HEK293 (cell line): Measurements from ENCODE around the gene HPD.
"Not testable (repeated sequence)": the region's sequence is repeated elsewhere in the genome, so short reads cannot be mapped to it uniquely, and the experiment has no call there.

Experiments
- CTCF ChIA-PET: fragments of 350-600 bp; formaldehyde crosslinking; extraction: SDS; loops from one replicate; lab custom pipeline; 2021; ENCODE audit warnings: antibody characterized with exemption; lab: Yijun Ruan, JAX
- POLR2A ChIA-PET: fragments of 300-600 bp; formaldehyde crosslinking; extraction: SDS; loops from one replicate; lab custom pipeline; 2020; ENCODE audit warnings: antibody characterized with exemption, inconsistent platforms; lab: Yijun Ruan, JAX
- H3K27ac ChIP-seq: fragments of 200-500 bp; sonication (Bioruptor generic); 2 replicates; pipeline ENCODE4 v1.5.1; 2014; ENCODE audit warnings: low read depth, low read length, control low read depth, inconsistent platforms; ENCODE audit errors: extremely low read depth
- H3K36me3 ChIP-seq, 2 experiments: fragments of 200-500 bp in 1 of 2; sonication (Bioruptor generic) in 1 of 2; 1 replicate in 1 of 2; 2 replicates in 1 of 2; pipeline ENCODE4 v1.5.1; 2014 to 2017; ENCODE audit warnings: inconsistent platforms in 2 of 2, low read length in 2 of 2; ENCODE audit not compliant: control insufficient read depth in 2 of 2, insufficient read depth in 1 of 2
- H3K4me1 ChIP-seq: fragments of 200-500 bp; sonication (Bioruptor generic); 2 replicates; pipeline ENCODE4 v1.5.1; 2014; ENCODE audit warnings: mild to moderate bottlenecking, low read length, inconsistent platforms; ENCODE audit not compliant: control insufficient read depth, insufficient read depth
- H3K4me3 ChIP-seq: 2 replicates; pipeline ENCODE4 v1.5.1; 2011; ENCODE audit warnings: low read depth, mild to moderate bottlenecking, control low read depth, low read length, moderate library complexity
- H3K9me3 ChIP-seq: fragments of 200-500 bp; sonication (Bioruptor generic); 2 replicates; pipeline ENCODE4 v1.5.1; 2014; ENCODE audit warnings: low read depth, low read length, inconsistent platforms; ENCODE audit not compliant: control insufficient read depth, insufficient read depth
- BCL11A ChIP-seq: fragments of 450-650 bp; formaldehyde crosslinking; IDR thresholded peaks from 2 replicates; pipeline ENCODE4 v1.5.1; 2016; ENCODE audit warnings: low read depth, missing biosample characterization, missing genetic modification characterization
- GLIS1 ChIP-seq: fragments of 450-650 bp; formaldehyde crosslinking; IDR thresholded peaks from 2 replicates; pipeline ENCODE4 v1.5.1; 2016; ENCODE audit warnings: missing biosample characterization, missing genetic modification characterization
- PATZ1 ChIP-seq: fragments of 450-650 bp; formaldehyde crosslinking; IDR thresholded peaks from 2 replicates; pipeline ENCODE4 v1.5.1; 2016; ENCODE audit warnings: missing biosample characterization, missing genetic modification characterization
- SP2 ChIP-seq: fragments of 450-650 bp; formaldehyde crosslinking; IDR thresholded peaks from 2 replicates; pipeline ENCODE4 v1.5.1; 2016; ENCODE audit warnings: missing biosample characterization, missing genetic modification characterization
- TCF7L2 ChIP-seq: IDR thresholded peaks from 2 replicates; pipeline ENCODE4 v1.6.1; 2011; ENCODE audit warnings: low read depth, mild to moderate bottlenecking, inconsistent platforms, low read length, moderate library complexity, borderline replicate concordance
- ZBTB48 ChIP-seq: fragments of 450-650 bp; formaldehyde crosslinking; IDR thresholded peaks from 2 replicates; pipeline ENCODE4 v1.5.1; 2016; ENCODE audit warnings: missing biosample characterization, missing genetic modification characterization
- ZIC2 ChIP-seq: fragments of 450-650 bp; formaldehyde crosslinking; IDR thresholded peaks from 2 replicates; pipeline ENCODE4 v1.5.1; 2016; ENCODE audit warnings: missing biosample characterization, missing genetic modification characterization
- ZNF121 ChIP-seq: fragments of 450-650 bp; formaldehyde crosslinking; IDR thresholded peaks from 2 replicates; pipeline ENCODE4 v1.5.1; 2016; ENCODE audit warnings: missing biosample characterization, missing genetic modification characterization
- ZNF274 ChIP-seq, 2 experiments: fragments of 200-500 bp in 1 of 2; fragments of 450-650 bp in 1 of 2; sonication (Bioruptor generic) in 1 of 2; formaldehyde crosslinking in 1 of 2; IDR thresholded peaks; 2 replicates each; pipeline versions ENCODE4 v1.5.1 to v1.6.1; 2014 to 2016; ENCODE audit warnings: borderline replicate concordance in 1 of 2, inconsistent platforms in 1 of 2, low read length in 1 of 2, missing biosample characterization in 1 of 2, missing genetic modification characterization in 1 of 2
- ZNF292 ChIP-seq: fragments of 450-650 bp; formaldehyde crosslinking; IDR thresholded peaks from 2 replicates; pipeline ENCODE4 v1.5.1; 2016; ENCODE audit warnings: low read depth, missing biosample characterization, missing genetic modification characterization, borderline replicate concordance
- ZNF366 ChIP-seq: fragments of 450-650 bp; formaldehyde crosslinking; conservative IDR thresholded peaks from 2 replicates; pipeline ENCODE4 v1.5.1; 2016; ENCODE audit warnings: missing biosample characterization, missing genetic modification characterization
- ZNF561 ChIP-seq: fragments of 450-650 bp; IDR thresholded peaks from 2 replicates; pipeline ENCODE4 v1.5.1; 2018; ENCODE audit warnings: missing biosample characterization, missing genetic modification characterization, borderline replicate concordance
- ZNF645 ChIP-seq: fragments of 450-650 bp; formaldehyde crosslinking; IDR thresholded peaks from 2 replicates; pipeline ENCODE4; 2016; ENCODE audit warnings: missing biosample characterization, missing genetic modification characterization
- ZNF776 ChIP-seq: fragments of 450-650 bp; formaldehyde crosslinking; IDR thresholded peaks from 2 replicates; pipeline ENCODE4 v1.5.0; 2017; ENCODE audit warnings: missing biosample characterization, missing genetic modification characterization, borderline replicate concordance
- ZNF777 ChIP-seq: fragments of 450-650 bp; formaldehyde crosslinking; IDR thresholded peaks from 2 replicates; pipeline ENCODE4 v1.5.1; 2017; ENCODE audit warnings: missing biosample characterization, missing genetic modification characterization, borderline replicate concordance
- ZNF791 ChIP-seq: fragments of 450-650 bp; formaldehyde crosslinking; IDR thresholded peaks from 2 replicates; pipeline ENCODE4 v1.5.1; 2016; ENCODE audit warnings: missing biosample characterization, missing genetic modification characterization
- ZNF830 ChIP-seq: fragments of 450-650 bp; IDR thresholded peaks from 2 replicates; pipeline ENCODE4 v1.5.0; 2018; ENCODE audit warnings: missing biosample characterization, missing genetic modification characterization, low read depth, mild to moderate bottlenecking, moderate library complexity
- ZNF843 ChIP-seq: fragments of 450-650 bp; formaldehyde crosslinking; IDR thresholded peaks from 2 replicates; pipeline ENCODE4 v1.5.1; 2016; ENCODE audit warnings: missing biosample characterization, missing genetic modification characterization
- TF ChIP-seq, protein P1 (sequence below): fragments of 450-650 bp; IDR thresholded peaks from 2 replicates; pipeline ENCODE4 v1.5.1; 2018; ENCODE audit warnings: missing biosample characterization, missing genetic modification characterization
- TF ChIP-seq, protein P2 (sequence below): fragments of 450-650 bp; formaldehyde crosslinking; IDR thresholded peaks from 2 replicates; pipeline ENCODE4 v1.5.1; 2016; ENCODE audit warnings: missing biosample characterization, missing genetic modification characterization
- TF ChIP-seq, protein P3 (sequence below): fragments of 450-650 bp; formaldehyde crosslinking; IDR thresholded peaks from 2 replicates; pipeline ENCODE4 v1.5.1; 2016; ENCODE audit warnings: missing biosample characterization, missing genetic modification characterization

HPD gene

GRCh38 chr12:121871467-121871866, 12.8 kb upstream of the HPD start:
- CTCF ChIA-PET = interaction anchor here (0.6 to 1.0 kb wide), 4 partner anchors 63 to 252 kb away, joined by 3 to 9 read pairs (median 4); no protein-coding TSS in a partner anchor
- TF ChIP-seq ZNF645 (tag by site-specific recombination) (no peak), ZNF561 (tag by site-specific recombination) (no peak), ZNF366 (tag by site-specific recombination) (no peak), ZNF843 (no peak), ZNF274 (IDR thresholded peaks at IDR 0.05; ENCODE audit: low read length) (no peak), ZNF274 (tag by site-specific recombination; IDR thresholded peaks at IDR 0.05; ENCODE audit: borderline replicate concordance) (no peak), SP2 (no peak), GLIS1 (tag by site-specific recombination) (no peak), ZNF292 (tag by site-specific recombination) (no peak), ZNF776 (tag by site-specific recombination) (no peak), ZNF777 (no peak), ZIC2 (tag by site-specific recombination) (no peak)
- TF ChIP-seq, protein P1, sequence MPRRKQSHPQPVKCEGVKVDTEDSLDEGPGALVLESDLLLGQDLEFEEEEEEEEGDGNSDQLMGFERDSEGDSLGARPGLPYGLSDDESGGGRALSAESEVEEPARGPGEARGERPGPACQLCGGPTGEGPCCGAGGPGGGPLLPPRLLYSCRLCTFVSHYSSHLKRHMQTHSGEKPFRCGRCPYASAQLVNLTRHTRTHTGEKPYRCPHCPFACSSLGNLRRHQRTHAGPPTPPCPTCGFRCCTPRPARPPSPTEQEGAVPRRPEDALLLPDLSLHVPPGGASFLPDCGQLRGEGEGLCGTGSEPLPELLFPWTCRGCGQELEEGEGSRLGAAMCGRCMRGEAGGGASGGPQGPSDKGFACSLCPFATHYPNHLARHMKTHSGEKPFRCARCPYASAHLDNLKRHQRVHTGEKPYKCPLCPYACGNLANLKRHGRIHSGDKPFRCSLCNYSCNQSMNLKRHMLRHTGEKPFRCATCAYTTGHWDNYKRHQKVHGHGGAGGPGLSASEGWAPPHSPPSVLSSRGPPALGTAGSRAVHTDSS (tag by site-specific recombination) = no peak
- H3K4me1 ChIP-seq = no peaks in the 10 kb centered on the region

GRCh38 chr12:121869229-121869628, 10.6 kb upstream of the HPD start:
- peak; percentile 85 for TF ChIP-seq ZNF121 (tag by site-specific recombination)
- H3K9me3 ChIP-seq, H3K4me3 ChIP-seq, H3K36me3 ChIP-seq, H3K4me1 ChIP-seq, H3K27ac ChIP-seq: not testable (repeated sequence)
- POLR2A ChIA-PET = interaction anchor here (0.6 kb wide), 1 partner anchor 23 kb away, joined by 3 read pairs; no protein-coding TSS in a partner anchor
- CTCF ChIA-PET = interaction anchor here (0.6 to 1.4 kb wide), 2 partner anchors 9 to 19 kb away, joined by 3 read pairs; no protein-coding TSS in a partner anchor

More at GRCh38 chr12:121871467-121871866, 12.8 kb upstream of the HPD start:
- Histone ChIP-seq H3K27ac (no peak overlapping the region), H3K36me3 (no peaks in the 10 kb centered on the region), H3K4me3 (no peak overlapping the region), H3K9me3 (no peaks in the 10 kb centered on the region)
- POLR2A ChIA-PET = interaction anchor here (1.0 to 1.6 kb wide), 3 partner anchors 10 to 17 kb away, joined by 3 to 6 read pairs (median 4); partner anchors contain the start of gene PSMD9

GRCh38 chr12:121866331-121866730, 7.7 kb upstream of the HPD start:
- ChIA-PET CTCF (interaction anchor here (1.7 kb wide), 1 partner anchor 54 kb away, joined by 4 read pairs; no protein-coding TSS in a partner anchor), POLR2A (interaction anchor here (0.6 kb wide), 1 partner anchor 55 kb away, joined by 4 read pairs; no protein-coding TSS in a partner anchor)
- no peak for TF ChIP-seq ZNF791 (tag by site-specific recombination)
- no peak for TF ChIP-seq PATZ1 (tag by site-specific recombination)
- TF ChIP-seq, protein P2, sequence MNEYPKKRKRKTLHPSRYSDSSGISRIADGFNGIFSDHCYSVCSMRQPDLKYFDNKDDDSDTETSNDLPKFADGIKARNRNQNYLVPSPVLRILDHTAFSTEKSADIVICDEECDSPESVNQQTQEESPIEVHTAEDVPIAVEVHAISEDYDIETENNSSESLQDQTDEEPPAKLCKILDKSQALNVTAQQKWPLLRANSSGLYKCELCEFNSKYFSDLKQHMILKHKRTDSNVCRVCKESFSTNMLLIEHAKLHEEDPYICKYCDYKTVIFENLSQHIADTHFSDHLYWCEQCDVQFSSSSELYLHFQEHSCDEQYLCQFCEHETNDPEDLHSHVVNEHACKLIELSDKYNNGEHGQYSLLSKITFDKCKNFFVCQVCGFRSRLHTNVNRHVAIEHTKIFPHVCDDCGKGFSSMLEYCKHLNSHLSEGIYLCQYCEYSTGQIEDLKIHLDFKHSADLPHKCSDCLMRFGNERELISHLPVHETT (tag by site-specific recombination) = no peak
- TF ChIP-seq ZNF292 (tag by site-specific recombination) = no peak
- TF ChIP-seq, protein P3, sequence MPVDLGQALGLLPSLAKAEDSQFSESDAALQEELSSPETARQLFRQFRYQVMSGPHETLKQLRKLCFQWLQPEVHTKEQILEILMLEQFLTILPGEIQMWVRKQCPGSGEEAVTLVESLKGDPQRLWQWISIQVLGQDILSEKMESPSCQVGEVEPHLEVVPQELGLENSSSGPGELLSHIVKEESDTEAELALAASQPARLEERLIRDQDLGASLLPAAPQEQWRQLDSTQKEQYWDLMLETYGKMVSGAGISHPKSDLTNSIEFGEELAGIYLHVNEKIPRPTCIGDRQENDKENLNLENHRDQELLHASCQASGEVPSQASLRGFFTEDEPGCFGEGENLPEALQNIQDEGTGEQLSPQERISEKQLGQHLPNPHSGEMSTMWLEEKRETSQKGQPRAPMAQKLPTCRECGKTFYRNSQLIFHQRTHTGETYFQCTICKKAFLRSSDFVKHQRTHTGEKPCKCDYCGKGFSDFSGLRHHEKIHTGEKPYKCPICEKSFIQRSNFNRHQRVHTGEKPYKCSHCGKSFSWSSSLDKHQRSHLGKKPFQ = no peak
- no peak for TF ChIP-seq ZBTB48 (tag by site-specific recombination)
- TF ChIP-seq ZNF777 = no peak
- no peak for TF ChIP-seq ZNF830 (tag by site-specific recombination)
- no peak for TF ChIP-seq TCF7L2
- no peak for TF ChIP-seq BCL11A (tag by site-specific recombination)

More at GRCh38 chr12:121866331-121866730, 7.7 kb upstream of the HPD start:
- H3K9me3 ChIP-seq = no peaks in the 10 kb centered on the region
- H3K4me3 ChIP-seq = no peak overlapping the region
- peaks cover 8% of the 10 kb centered on the region; the same call in 1 of the 2 replicates for H3K4me1 ChIP-seq
- no peak overlapping the region for H3K27ac ChIP-seq
- H3K36me3 ChIP-seq = no peaks in the 10 kb centered on the region
